CD4-positive, CD25-positive, alpha-beta regulatory T cell (primary cell): Measurements from ENCODE around the gene ZSCAN26. TPM values are rescaled to one million over a fixed set of nuclear protein-coding genes. Genes with fewer than 3 reads are reported as not detected.
A peak's percentile ranks its signal among the peaks of the same experiment; 100 is the strongest.

Experiments used
- ATAC-seq, 2 donors: fragments of 150-1000 bp; cut with Tn5 transposase; one replicate each; pipeline ENCODE4 v1.10.0; 2021; ENCODE audit warnings: low read depth in 2 of 2, moderate number of reproducible peaks in 2 of 2, moderate library complexity in 1 of 2
- DNase-seq, 3 donors: peaks; one replicate each; pipeline versions ENCODE4 v3.0.0 to v3.0.0-alpha.2; 2012 to 2022; ENCODE audit warnings: mixed read lengths in 1 of 3
- H3K27ac ChIP-seq: one replicate; pipeline ENCODE4 v1.7.0; 2013; ENCODE audit warnings: mild to moderate bottlenecking, low read length; ENCODE audit not compliant: insufficient read depth, poor library complexity, severe bottlenecking
- H3K27me3 ChIP-seq: one replicate; pipeline ENCODE4 v1.7.0; 2013; ENCODE audit warnings: low read length; ENCODE audit not compliant: control insufficient read depth, insufficient read depth
- H3K36me3 ChIP-seq: one replicate; pipeline ENCODE4 v1.7.0; 2013; ENCODE audit warnings: mild to moderate bottlenecking, low read length, moderate library complexity; ENCODE audit not compliant: control insufficient read depth, insufficient read depth
- H3K4me1 ChIP-seq: 2 replicates; pipeline ENCODE4 v1.7.0; 2013; ENCODE audit warnings: mild to moderate bottlenecking, low read length; ENCODE audit not compliant: insufficient read depth, control insufficient read depth, poor library complexity, severe bottlenecking
- H3K4me3 ChIP-seq: one replicate; pipeline ENCODE4 v1.7.0; 2013; ENCODE audit warnings: low read depth, mild to moderate bottlenecking, low read length, moderate library complexity
- H3K9me3 ChIP-seq, 2 experiments: 1 replicate in 1 of 2; 2 replicates in 1 of 2; pipeline ENCODE4 v1.7.0; 2013; ENCODE audit warnings: low read length in 2 of 2, mild to moderate bottlenecking in 1 of 2, moderate library complexity in 1 of 2; ENCODE audit not compliant: control insufficient read depth in 2 of 2
- H3K27ac Mint-ChIP-seq, 3 donors: one replicate each; pipeline ENCODE4 v1.8.0; 2020 to 2022; ENCODE audit warnings: mild to moderate bottlenecking in 3 of 3, mixed read lengths in 3 of 3, moderate library complexity in 2 of 3
- H3K27me3 Mint-ChIP-seq: one replicate; pipeline ENCODE4 v1.8.0; 2022; ENCODE audit warnings: mild to moderate bottlenecking, mixed read lengths
- H3K36me3 Mint-ChIP-seq: one replicate; pipeline ENCODE4 v1.8.0; 2020; ENCODE audit warnings: mixed read lengths
- H3K4me1 Mint-ChIP-seq, 4 donors: one replicate each; pipeline ENCODE4 v1.8.0; 2020 to 2022; ENCODE audit warnings: mixed read lengths in 4 of 4, mild to moderate bottlenecking in 1 of 4
- H3K4me3 Mint-ChIP-seq, 4 donors: one replicate each; pipeline ENCODE4 v1.8.0; 2020 to 2022; ENCODE audit warnings: mild to moderate bottlenecking in 4 of 4, mixed read lengths in 4 of 4, moderate library complexity in 3 of 4
- H3K9me3 Mint-ChIP-seq, 7 donors: one replicate each; pipeline ENCODE4 v1.8.0; 2020 to 2022; ENCODE audit warnings: mixed read lengths in 7 of 7, mild to moderate bottlenecking in 3 of 7, moderate library complexity in 2 of 7
- polyA plus RNA-seq, 4 donors: library from polyadenylated mRNA; unstranded; fragments of 300-500 nt; fragmentation: Illumina TruSeq; gene quantifications; one replicate each; pipeline ENCODE4 v1.2.3, GENCODE V29; 2021
- total RNA-seq: library from RNA; stranded (reverse); gene quantifications from one replicate; pipeline ENCODE4 v1.2.3, GENCODE V29; 2022

The ZSCAN26 gene
- total and polyA plus RNA-seq, 5 donors from 2014 or later = 9.6 to 19.1 (median 16.9) TPM

DNA sequence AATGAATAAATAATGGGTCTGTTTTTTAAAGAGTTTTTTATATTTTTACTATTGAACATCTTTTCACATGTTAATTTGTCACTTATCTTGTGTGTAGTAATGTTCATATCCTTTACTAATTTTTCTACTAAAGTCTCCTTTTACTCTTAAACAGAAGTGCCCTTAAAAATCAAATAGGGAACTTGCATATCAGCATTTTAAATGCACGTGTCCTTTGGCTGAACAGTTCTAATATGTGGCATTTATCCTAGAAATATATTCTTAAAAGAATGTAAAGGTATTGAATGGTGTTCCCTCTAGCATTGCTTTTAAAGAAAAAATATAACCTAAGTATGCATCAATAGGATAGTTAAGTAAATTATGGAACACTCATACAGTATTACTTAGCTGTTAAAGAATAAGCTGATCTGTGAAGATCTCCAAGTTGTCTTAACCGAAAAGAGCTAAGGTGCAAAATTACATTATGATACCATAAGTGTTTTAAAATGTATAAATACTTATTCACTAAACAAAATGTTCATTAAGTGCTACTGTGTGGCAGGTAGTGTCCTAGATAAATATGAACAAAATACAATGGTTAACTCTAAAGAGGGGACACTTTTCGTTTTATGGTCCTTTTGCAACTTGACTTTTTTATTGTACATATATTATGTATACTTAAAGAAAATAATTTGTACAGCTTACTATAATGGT is 13.8 kb downstream of the ZSCAN26 start:
- no peak overlapping the region for H3K4me3 ChIP-seq

DNA sequence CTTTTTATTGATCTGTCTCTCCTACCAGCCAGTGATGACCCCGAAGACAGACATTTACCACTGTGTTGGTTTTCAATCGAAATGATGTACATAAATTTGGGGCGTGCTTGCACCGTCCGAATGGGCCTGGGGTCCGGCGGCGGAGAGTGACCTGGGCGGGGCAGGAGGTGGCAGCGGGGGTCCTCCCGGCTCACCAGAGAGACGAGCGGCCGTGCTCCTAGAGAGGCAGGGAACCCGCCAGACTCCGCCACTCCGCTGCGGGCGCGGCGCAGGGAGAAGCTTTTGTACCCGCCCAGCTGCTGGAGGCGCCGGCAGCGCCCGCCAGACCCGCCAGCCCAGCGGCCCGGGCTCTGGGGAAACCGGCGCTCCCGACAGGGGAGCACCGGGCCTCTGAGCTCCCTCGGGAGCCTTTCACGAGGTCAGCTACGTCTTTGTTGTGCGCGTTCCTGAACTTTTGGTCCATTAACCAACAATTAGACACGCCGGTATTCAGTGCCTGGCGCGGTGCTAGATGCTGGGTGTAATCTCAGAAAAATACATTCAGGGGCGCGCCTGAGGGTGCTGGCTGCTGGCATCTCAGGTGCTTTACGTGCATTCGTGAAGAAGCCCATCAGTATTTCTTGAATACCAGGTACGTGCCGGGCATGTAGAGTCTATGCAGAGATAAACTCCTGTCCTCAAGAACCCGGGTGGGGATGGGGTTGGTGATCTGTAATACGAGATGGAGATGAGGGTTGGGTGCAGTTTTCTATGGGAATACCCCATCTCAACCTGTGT is 14.5 kb downstream of the ZSCAN26 start, which contains the start of gene PGBD1:
Gene PGBD1 (plus strand): TSS at position 285 of the 777 bp plus-strand sequence. CDS start 2,242 bp downstream, outside the sequence.
- DNase-seq (peak in 2 of 3 donors; percentile 8 to 68), ATAC-seq (peak; percentile 43 to 64)
- Histone ChIP-seq H3K9me3 (no peaks in the 10 kb centered on the region), H3K4me3 (peak within 1 kb of the TSS; percentile 28), H3K27ac (no peak within 1 kb of the TSS), H3K36me3 (peaks cover 6% of the 10 kb centered on the region), H3K4me1 (peaks cover 11% of the 10 kb centered on the region), H3K27me3 (peaks cover 11% of the 10 kb centered on the region)
- Mint-ChIP-seq H3K36me3 (peaks cover 9% of the 10 kb centered on the region), H3K4me1 (peaks cover 0 to 11% (median 10%) of the 10 kb centered on the region in 4 donors), H3K4me3 (peak within 1 kb of the TSS in 3 of 4 donors; percentile 56 to 80 (median 61)), H3K27me3 (peaks cover 27% of the 10 kb centered on the region), H3K9me3 (peaks cover 0 to 13% (median 0%) of the 10 kb centered on the region in 7 donors), H3K27ac (no peak within 1 kb of the TSS)

More for the DNA sequence above, 13.8 kb downstream of the ZSCAN26 start:
- Mint-ChIP-seq H3K27me3 (peaks cover 25% of the 10 kb centered on the region), H3K4me3 (peak overlapping the region in 3 of 4 donors; percentile 56 to 80 (median 61)), H3K27ac (no peak overlapping the region), H3K36me3 (peaks cover 11% of the 10 kb centered on the region), H3K4me1 (peaks cover 0 to 11% (median 10%) of the 10 kb centered on the region in 4 donors), H3K9me3 (peaks cover 0 to 13% (median 0%) of the 10 kb centered on the region in 7 donors)
- Histone ChIP-seq H3K36me3 (peaks cover 13% of the 10 kb centered on the region), H3K27ac (no peak overlapping the region), H3K4me1 (peaks cover 11% of the 10 kb centered on the region), H3K27me3 (peaks cover 11% of the 10 kb centered on the region), H3K9me3 (no peaks in the 10 kb centered on the region)
- DNase-seq = no peak
- ATAC-seq = no peak

DNA sequence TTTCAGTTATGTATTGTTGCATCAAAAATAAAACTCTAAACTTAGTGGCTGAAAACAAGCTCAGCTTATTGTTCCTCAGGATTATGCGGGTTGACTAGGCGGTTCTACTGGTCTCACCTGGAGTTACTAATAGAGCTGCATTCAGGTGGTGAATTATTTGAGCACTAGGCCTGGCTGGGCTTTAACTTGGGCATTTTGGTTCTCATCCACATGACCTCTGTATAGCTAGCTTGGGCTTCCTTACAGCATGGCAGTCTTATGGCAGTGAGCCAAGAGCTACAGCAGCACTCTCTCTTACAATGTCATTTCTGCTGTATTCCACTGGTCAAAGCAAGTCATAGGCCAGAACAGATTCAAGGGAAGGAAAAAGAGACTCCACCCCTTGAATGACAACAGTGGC is 16.0 kb downstream of the ZSCAN26 start:
- H3K36me3 Mint-ChIP-seq = peaks cover 15% of the 10 kb centered on the region
- no peak for DNase-seq
- peaks cover 0 to 11% (median 9%) of the 10 kb centered on the region in 4 donors for H3K4me1 Mint-ChIP-seq

DNA sequence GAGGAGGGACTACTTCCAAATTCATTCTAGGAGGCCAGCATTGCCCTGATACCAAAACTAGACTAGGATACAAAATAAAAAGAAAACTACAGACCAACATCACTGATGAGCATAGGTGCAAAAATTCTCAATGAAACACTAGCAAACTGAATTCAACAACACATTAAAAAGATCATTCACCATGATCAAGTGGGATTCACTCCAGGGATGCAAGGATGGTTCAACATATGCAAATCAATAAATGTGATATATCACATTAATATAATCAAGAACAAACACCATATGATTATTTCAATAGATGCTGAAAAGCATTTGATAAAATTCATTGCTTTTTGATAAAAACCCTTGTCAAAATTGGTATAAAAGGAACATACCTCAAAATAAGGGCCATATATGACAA is 24.6 kb downstream of the ZSCAN26 start:
- Histone ChIP-seq H3K27ac (no peak overlapping the region), H3K4me1 (no peaks in the 10 kb centered on the region), H3K36me3 (no peaks in the 10 kb centered on the region), H3K4me3 (no peak overlapping the region), H3K27me3 (no peaks in the 10 kb centered on the region), H3K9me3 (no peaks in the 10 kb centered on the region)
- Mint-ChIP-seq H3K4me3 (no peak overlapping the region), H3K27ac (no peak overlapping the region), H3K4me1 (no peaks in the 10 kb centered on the region), H3K27me3 (peaks cover 15% of the 10 kb centered on the region), H3K36me3 (peaks cover 9% of the 10 kb centered on the region), H3K9me3 (peaks cover 0 to 5% (median 0%) of the 10 kb centered on the region in 7 donors)
- ATAC-seq = no peak
- DNase-seq = no peak

More for the DNA sequence above, 16.0 kb downstream of the ZSCAN26 start:
- H3K27ac ChIP-seq = no peak overlapping the region
- Mint-ChIP-seq H3K27ac (no peak overlapping the region), H3K27me3 (peaks cover 33% of the 10 kb centered on the region), H3K4me3 (no peak overlapping the region), H3K9me3 (peaks cover 0 to 13% (median 0%) of the 10 kb centered on the region in 7 donors)
- no peak for ATAC-seq
- H3K9me3 ChIP-seq = no peaks in the 10 kb centered on the region
- H3K27me3 ChIP-seq = peaks cover 11% of the 10 kb centered on the region
- no peaks in the 10 kb centered on the region for H3K36me3 ChIP-seq
- H3K4me1 ChIP-seq = peaks cover 11% of the 10 kb centered on the region
- H3K4me3 ChIP-seq = no peak overlapping the region

DNA sequence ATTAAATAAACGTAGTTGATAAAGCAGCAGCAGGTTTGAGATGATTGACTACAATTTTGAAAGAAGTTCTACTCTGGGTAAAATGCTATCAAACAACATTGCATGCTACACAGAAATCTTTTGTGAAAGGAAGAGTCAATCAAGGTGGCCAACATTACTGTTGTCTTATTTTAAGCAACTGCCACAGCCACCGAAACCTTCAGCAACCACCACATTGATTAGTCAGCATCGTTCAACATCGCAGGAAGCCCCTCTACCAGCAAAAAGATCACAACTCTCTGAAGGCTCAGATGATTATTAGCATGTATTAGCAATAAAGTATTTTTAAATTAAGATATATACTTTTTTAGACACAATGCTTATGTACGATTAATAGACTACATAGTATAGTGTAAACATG is 28.4 kb downstream of the ZSCAN26 start:
- peaks cover 3% of the 10 kb centered on the region for H3K36me3 Mint-ChIP-seq
- H3K27ac ChIP-seq = no peak overlapping the region
- H3K4me1 ChIP-seq = no peaks in the 10 kb centered on the region
- no peak overlapping the region for H3K4me3 Mint-ChIP-seq
- no peaks in the 10 kb centered on the region for H3K9me3 ChIP-seq
- peaks cover 4% of the 10 kb centered on the region for H3K27me3 Mint-ChIP-seq
- no peaks in the 10 kb centered on the region for H3K36me3 ChIP-seq
- ATAC-seq (no peak), DNase-seq (no peak)
- no peak overlapping the region for H3K27ac Mint-ChIP-seq
- no peak overlapping the region for H3K4me3 ChIP-seq
- no peaks in the 10 kb centered on the region for H3K4me1 Mint-ChIP-seq
- peaks cover 0 to 5% (median 0%) of the 10 kb centered on the region in 7 donors for H3K9me3 Mint-ChIP-seq
- H3K27me3 ChIP-seq = no peaks in the 10 kb centered on the region

DNA sequence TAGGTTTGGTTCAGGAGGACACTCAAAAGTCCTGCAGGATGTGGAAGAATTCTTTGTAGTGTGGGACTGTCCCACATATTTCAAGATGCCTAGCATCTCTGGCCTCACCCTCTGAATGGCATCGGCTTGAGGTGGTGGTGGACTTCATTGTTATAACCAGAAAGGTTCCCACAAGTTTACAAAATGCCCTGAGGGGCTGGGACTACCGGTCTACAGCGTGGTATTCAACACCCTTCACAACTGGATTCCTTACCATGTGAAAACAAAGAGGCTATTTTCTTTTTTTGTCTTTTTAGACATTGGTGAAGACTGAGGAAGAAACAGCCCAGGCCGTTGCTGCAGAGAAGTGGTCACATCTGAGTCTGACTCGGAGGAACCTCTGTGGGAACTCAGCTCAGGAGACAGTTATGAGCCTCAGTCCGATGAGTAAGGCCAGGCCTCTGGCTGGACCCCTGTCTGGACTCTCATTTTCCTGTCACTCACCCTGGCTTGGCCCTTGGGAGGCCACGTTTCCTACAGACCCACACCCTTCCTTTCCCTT is 29.6 kb downstream of the ZSCAN26 start:
- no peaks in the 10 kb centered on the region for H3K36me3 ChIP-seq
- H3K36me3 Mint-ChIP-seq = peaks cover 3% of the 10 kb centered on the region
- H3K27ac ChIP-seq = no peak overlapping the region
- H3K27me3 ChIP-seq = no peaks in the 10 kb centered on the region
- H3K4me3 ChIP-seq = no peak overlapping the region
- no peaks in the 10 kb centered on the region for H3K9me3 ChIP-seq
- ATAC-seq = no peak
- no peaks in the 10 kb centered on the region for H3K4me1 Mint-ChIP-seq
- peaks cover 4% of the 10 kb centered on the region for H3K27me3 Mint-ChIP-seq
- H3K4me1 ChIP-seq = no peaks in the 10 kb centered on the region
- H3K27ac Mint-ChIP-seq = no peak overlapping the region
- no peak overlapping the region for H3K4me3 Mint-ChIP-seq
- DNase-seq = no peak
- H3K9me3 Mint-ChIP-seq = peaks cover 0 to 4% (median 0%) of the 10 kb centered on the region in 7 donors

DNA sequence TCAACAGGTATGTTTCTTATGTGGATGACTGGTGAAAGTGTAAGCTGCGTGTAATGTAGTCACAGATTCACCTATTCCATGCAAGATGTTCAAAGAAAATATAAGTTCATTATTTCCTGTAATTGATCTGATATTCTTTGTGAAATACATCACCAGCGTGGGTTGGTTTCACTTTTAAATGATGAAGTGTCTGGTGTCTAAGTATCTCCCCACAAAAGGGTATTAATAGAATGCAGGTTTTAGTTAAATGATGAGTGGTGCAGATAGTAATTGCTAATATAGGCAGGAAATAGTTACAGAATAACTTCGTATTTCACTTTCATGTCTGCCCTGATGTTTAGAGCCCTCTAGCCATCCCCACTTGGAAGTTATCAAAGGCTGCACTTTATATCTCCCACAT is 36.6 kb downstream of the ZSCAN26 start:
- Mint-ChIP-seq H3K27ac (peak overlapping the region in 2 of 3 donors; percentile 19 to 23), H3K4me1 (peaks cover 4 to 17% (median 11%) of the 10 kb centered on the region in 4 donors), H3K36me3 (no peaks in the 10 kb centered on the region), H3K27me3 (peaks cover 6% of the 10 kb centered on the region), H3K9me3 (peaks cover 0 to 5% (median 0%) of the 10 kb centered on the region in 7 donors), H3K4me3 (peak overlapping the region; percentile 2 to 69 (median 43))
- H3K36me3 ChIP-seq = no peaks in the 10 kb centered on the region
- H3K27me3 ChIP-seq = no peaks in the 10 kb centered on the region
- no peaks in the 10 kb centered on the region for H3K9me3 ChIP-seq
- DNase-seq (peak in 2 of 3 donors; percentile 3 to 67), ATAC-seq (peak; percentile 52 to 65)
- H3K27ac ChIP-seq = peak overlapping the region; percentile 52
- peak overlapping the region; percentile 77 for H3K4me3 ChIP-seq
- peaks cover 9% of the 10 kb centered on the region for H3K4me1 ChIP-seq
